ENCODE measurements around the gene HOXD3. TPM values are rescaled to one million over a fixed set of nuclear protein-coding genes. Genes with fewer than 3 reads are reported as not detected.

HOXD3 gene
- total RNA-seq, 8 experiments from 2014 or later = 8.9 to 47.6 (median 22.3) TPM

DNA sequence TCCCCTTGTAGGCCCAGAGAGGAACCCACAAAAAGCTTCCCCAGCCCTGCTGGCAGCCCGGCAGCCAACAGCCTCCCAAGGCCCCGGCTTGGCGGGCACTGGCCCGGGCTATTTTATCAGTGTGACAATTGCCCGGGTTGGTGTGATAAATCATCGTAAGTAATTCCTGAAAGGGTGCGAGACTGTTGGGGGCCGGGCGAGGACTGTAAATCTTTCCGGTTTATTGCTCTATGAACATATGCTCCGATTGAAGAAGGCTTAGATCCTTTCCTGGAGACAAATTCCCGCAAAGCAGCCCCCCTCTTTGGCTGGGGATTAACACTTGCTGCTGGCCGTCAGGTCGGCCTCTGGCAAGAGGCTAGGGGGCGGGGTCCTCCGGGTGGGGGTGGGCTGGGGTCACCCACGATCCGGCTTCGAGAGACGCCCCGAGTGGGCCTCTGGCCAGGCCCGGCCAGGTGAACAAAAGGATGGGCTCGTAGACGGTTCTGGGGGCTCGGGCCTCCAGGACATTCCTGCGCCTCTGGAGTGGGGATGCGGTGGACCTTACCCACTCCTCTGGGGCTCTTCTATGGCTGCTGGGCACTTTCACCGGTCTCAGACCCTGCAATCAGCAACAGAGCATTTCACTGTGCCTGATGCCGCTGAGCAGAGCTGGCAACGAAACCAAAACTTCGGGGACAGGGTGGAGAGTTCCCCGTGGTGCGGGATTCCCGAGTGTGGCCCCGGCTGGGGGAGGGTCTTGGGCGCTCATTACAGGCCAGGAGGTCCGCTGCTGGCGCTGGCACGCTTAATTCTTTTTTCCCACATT, 2.0 kb downstream of the HOXD3 start:
- 0 to 92% (median 0%) methylated on average over 1 to 8 of the region's 39 CpGs; no CpG with 5 or more reads in 6 of the 10 experiments for WGBS, 10 experiments
- H3K4me3 ChIP-seq = peak overlapping the region; percentile 20 to 42 (median 40)
- peaks cover 43 to 99% of the 10 kb centered on the region in 2 donors for H3K4me1 ChIP-seq (replicated peaks in 1 of 2)
- H3K27ac ChIP-seq = peak overlapping the region; percentile 89 to 94
- peak in 5 of 8 experiments; percentile 30 to 55 (median 34) for ATAC-seq (replicated peaks in 6 of 8)
- in situ Hi-C loops (cut with MboI; ENCODE audit: low pct_unique_long_range_greater_than_20kb in 2 of 9, low sequenced_read_pairs in 9 of 9, unreplicated experiment in 9 of 9) = no loop called here

DNA sequence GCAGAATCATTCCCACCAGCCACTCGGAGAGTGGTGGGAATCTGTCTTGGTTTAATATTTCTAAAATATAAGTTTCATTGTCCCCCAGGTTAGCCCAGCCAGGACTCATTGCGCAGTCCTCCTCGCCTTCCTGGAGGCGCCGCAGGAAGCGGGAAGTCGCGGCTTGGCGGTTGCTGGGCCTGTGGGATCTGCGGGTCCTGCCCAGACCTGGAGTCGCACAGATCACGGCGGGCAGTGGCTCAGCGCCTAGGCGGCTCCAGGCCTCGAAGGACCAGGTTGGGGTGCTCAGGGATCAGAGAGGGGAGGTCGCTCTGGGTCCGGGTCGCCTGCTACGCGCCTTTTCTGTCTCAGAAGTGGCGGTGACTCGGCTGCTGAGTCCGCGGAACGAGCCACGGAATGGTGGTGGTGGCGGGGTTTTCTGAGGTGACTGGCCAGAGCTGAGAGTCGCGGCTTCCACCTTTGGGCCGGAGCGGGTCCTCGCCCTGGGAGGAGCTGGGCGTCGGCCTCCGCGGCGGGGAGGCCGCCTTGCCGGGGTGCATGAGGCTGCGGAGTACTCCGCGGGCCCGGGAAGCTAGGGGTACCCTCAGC, 2.6 kb downstream of the HOXD3 start:
- ATAC-seq (replicated peaks in 6 of 8) = no peak
- 0 to 84% (median 32%) methylated on average over 4 to 13 of the region's 44 CpGs; no CpG with 5 or more reads in 6 of the 10 experiments for WGBS, 10 experiments
- Histone ChIP-seq H3K27ac (peak overlapping the region; percentile 89 to 94), H3K4me1 (replicated peaks in 1 of 2) (peaks cover 37 to 97% of the 10 kb centered on the region in 2 donors), H3K4me3 (peak overlapping the region; percentile 20 to 42 (median 40))
- in situ Hi-C loops (cut with MboI; ENCODE audit: low pct_unique_long_range_greater_than_20kb in 2 of 9, low sequenced_read_pairs in 9 of 9, unreplicated experiment in 9 of 9) = no loop called here

- 0 to 100% (median 7%) methylated on average over 2 to 6 of the region's 50 CpGs; no CpG with 5 or more reads in 3 of the 10 experiments for WGBS, 10 experiments
- H3K4me1 ChIP-seq (replicated peaks in 1 of 2) = peaks cover 31 to 93% of the 10 kb centered on the region in 2 donors
- peak overlapping the region; percentile 13 to 42 (median 40) for H3K4me3 ChIP-seq
- peak in 4 of 8 experiments; percentile 2 to 7 (median 4) for ATAC-seq (replicated peaks in 6 of 8)
- H3K27ac ChIP-seq = peak overlapping the region; percentile 89 to 94
- in situ Hi-C loops (cut with MboI; ENCODE audit: low pct_unique_long_range_greater_than_20kb in 2 of 9, low sequenced_read_pairs in 9 of 9, unreplicated experiment in 9 of 9) = no loop called here
These were observed 3.3 kb downstream of the HOXD3 start for GRCh38 chr2:176160251-176160985.

GRCh38 chr2:176160986-176161824, 4.1 kb downstream of the HOXD3 start:
- in situ Hi-C loops (cut with MboI; ENCODE audit: low pct_unique_long_range_greater_than_20kb in 2 of 9, low sequenced_read_pairs in 9 of 9, unreplicated experiment in 9 of 9) = no loop called here
- peak overlapping the region; percentile 13 to 42 (median 40) for H3K4me3 ChIP-seq
- ATAC-seq (replicated peaks in 6 of 8) = no peak
- 2 to 92% (median 15%) methylated on average over 1 to 10 of the region's 22 CpGs for WGBS, 10 experiments
- H3K27ac ChIP-seq = peak overlapping the region; percentile 89 to 94
- H3K4me1 ChIP-seq (replicated peaks in 1 of 2) = peaks cover 32 to 93% of the 10 kb centered on the region in 2 donors

DNA sequence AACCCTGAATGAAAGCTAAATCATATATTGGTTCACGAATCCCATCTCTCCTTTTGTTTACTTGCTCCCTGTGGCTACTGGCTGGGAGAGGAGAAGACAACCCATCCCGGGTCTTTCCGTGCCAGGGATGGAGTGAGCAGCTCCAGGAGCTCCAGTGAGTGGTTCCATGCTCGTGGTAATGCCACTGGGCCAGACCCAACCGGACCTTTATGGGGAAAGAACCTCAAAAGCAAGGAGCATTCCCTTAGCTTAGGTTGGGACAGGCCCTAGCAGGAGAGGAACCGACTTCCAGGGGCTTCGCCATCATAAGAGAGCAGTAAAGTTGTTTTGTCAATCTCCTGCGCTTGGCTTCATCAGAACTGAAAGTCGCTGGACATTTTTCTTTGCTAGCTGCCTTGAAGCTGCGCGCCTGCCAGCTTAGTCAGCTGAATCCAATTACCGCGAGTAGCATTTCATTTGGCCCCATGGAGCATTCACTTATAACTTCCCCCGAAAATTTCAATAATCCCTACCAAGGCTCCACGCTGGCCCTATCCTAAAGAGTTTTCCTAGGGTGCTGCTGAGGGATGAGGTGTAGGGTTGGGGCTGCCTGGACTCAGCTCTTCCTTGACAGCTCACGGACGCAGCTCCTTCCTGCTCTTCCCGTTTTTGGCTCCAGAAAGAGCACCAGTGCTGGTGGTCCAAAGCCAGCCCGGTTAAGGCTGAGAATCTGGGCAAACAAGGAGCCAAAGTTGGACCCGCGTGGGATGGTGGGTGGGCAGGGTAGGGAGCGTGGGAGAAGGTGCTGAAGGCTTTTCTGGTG, 4.9 kb downstream of the HOXD3 start:
- peak overlapping the region; percentile 85 to 94 for H3K27ac ChIP-seq
- in situ Hi-C loops (cut with MboI; ENCODE audit: low pct_unique_long_range_greater_than_20kb in 2 of 9, low sequenced_read_pairs in 9 of 9, unreplicated experiment in 9 of 9) = no loop called here
- WGBS, 10 experiments = 0 to 60% (median 8%) methylated on average over 1 to 12 of the region's 22 CpGs; no CpG with 5 or more reads in 2 of the 10 experiments
- H3K4me1 ChIP-seq (replicated peaks in 1 of 2) = peaks cover 33 to 92% of the 10 kb centered on the region in 2 donors
- peak in 2 of 8 experiments; percentile 21 to 48 for ATAC-seq (replicated peaks in 6 of 8)
- H3K4me3 ChIP-seq = peak overlapping the region; percentile 13 to 42 (median 40)

- 0 to 100% (median 54%) methylated on average over 3 to 11 of the region's 29 CpGs; no CpG with 5 or more reads in 4 of the 10 experiments for WGBS, 10 experiments
- peak overlapping the region; percentile 13 to 42 (median 40) for H3K4me3 ChIP-seq
- peak in 5 of 8 experiments; percentile 14 to 47 (median 38) for ATAC-seq (replicated peaks in 6 of 8)
- peaks cover 34 to 83% of the 10 kb centered on the region in 2 donors for H3K4me1 ChIP-seq (replicated peaks in 1 of 2)
- H3K27ac ChIP-seq = peak overlapping the region; percentile 85 to 94
- in situ Hi-C loops (cut with MboI; ENCODE audit: low pct_unique_long_range_greater_than_20kb in 2 of 9, low sequenced_read_pairs in 9 of 9, unreplicated experiment in 9 of 9) = no loop called here
These were observed 6.0 kb downstream of the HOXD3 start for GRCh38 chr2:176162911-176163671.

DNA sequence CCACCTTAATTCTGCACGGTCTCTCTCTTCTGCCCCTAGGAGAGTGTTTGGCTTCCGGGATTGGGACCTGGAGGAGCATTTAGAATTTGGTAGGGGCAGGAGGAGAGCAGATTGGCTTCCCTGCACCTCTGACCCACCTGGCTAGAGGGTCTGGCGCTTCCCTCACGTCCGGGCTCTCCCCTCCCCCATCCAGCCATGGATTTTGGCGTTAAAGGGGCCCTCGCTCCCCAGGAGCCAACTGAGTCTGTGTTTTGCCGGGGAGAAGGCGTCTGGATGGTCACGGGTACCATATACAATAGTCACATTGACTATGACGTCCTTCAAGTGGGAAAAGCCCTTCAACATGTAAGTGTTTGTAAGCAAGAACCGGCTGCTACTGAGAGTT, 6.6 kb downstream of the HOXD3 start:
- in situ Hi-C loops (cut with MboI; ENCODE audit: low pct_unique_long_range_greater_than_20kb in 2 of 9, low sequenced_read_pairs in 9 of 9, unreplicated experiment in 9 of 9) = no loop called here
- H3K4me3 ChIP-seq = peak overlapping the region; percentile 13 to 42 (median 40)
- 0 to 100% (median 57%) methylated on average over 1 to 4 of the region's 12 CpGs; no CpG with 5 or more reads in 6 of the 10 experiments for WGBS, 10 experiments
- peaks cover 34 to 78% of the 10 kb centered on the region in 2 donors for H3K4me1 ChIP-seq (replicated peaks in 1 of 2)
- H3K27ac ChIP-seq = peak overlapping the region; percentile 85 to 94
- no peak for ATAC-seq (replicated peaks in 6 of 8)

DNA sequence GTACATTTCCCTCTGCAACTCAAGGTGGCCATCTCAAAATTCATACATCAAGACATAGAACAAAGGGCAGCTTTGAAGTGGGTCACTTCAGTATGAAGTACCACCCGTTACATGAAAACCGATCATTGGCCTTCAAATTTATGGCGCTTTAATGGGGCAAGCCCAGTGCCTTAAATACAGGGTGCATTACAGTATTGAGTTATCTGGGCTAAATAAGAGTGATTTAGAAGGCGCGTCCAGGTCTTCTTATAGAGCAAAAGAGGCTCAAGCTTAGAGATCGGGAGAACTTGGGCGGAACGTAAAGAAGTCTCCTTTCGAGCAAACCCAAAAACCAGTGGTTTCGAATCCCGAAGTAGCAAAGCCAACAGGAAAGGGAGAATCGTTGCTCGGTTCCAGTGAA, 7.1 kb downstream of the HOXD3 start:
- ATAC-seq (replicated peaks in 6 of 8) = no peak
- 0 to 100% (median 13%) methylated on average over 2 to 13 of the region's 13 CpGs for WGBS, 10 experiments
- Histone ChIP-seq H3K4me3 (peak overlapping the region; percentile 22 to 42 (median 40)), H3K4me1 (replicated peaks in 1 of 2) (peaks cover 38 to 78% of the 10 kb centered on the region in 2 donors), H3K27ac (peak overlapping the region; percentile 85 to 94)
- in situ Hi-C loops (cut with MboI; ENCODE audit: low pct_unique_long_range_greater_than_20kb in 2 of 9, low sequenced_read_pairs in 9 of 9, unreplicated experiment in 9 of 9) = no loop called here

DNA sequence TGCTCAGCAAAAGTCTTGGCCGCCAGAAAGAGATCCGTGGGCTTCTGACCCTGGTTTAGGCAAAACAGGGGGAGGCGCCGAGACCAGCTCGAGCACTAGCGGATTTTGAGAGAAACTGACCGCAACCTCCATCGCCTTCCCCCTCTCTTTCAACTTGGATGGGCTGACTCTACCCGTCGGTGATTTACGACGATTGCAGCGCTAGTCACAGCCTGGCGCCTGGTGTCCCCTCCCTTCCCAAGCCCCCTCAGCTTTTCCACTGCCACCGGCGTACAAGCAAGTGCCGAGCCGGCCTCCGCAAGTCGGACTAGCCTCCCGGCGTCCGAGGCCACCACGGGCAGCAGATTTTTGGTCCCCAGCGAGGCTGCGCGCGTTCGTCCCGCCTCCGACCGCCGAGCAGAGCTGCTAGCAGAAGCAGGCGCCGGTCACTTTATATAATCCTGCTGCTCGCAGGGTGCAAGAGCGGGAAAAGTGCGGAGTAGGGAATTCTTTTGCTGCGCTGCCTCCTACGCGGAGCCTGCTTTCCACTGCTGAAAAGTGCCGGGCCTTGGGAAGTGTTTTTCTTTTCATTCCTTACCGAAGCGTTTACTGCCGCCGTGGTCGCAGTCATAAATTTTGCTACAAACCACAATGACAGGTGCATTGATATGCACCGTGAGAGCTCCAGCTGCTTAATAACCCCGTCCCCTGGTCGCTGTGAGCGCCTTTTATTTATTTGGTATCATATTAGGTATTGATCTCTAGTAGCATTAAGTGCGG, 7.7 kb downstream of the HOXD3 start:
- in situ Hi-C loops (cut with MboI; ENCODE audit: low pct_unique_long_range_greater_than_20kb in 2 of 9, low sequenced_read_pairs in 9 of 9, unreplicated experiment in 9 of 9) = no loop called here
- peak overlapping the region; percentile 85 for H3K27ac ChIP-seq
- 0 to 100% (median 7%) methylated on average over 1 to 22 of the region's 52 CpGs; no CpG with 5 or more reads in 1 of the 10 experiments for WGBS, 10 experiments
- H3K4me3 ChIP-seq = peak overlapping the region; percentile 22 to 42 (median 40)
- peak in 5 of 8 experiments; percentile 23 to 50 (median 39) for ATAC-seq (replicated peaks in 6 of 8)
- peaks cover 38 to 76% of the 10 kb centered on the region in 2 donors for H3K4me1 ChIP-seq (replicated peaks in 1 of 2)

DNA sequence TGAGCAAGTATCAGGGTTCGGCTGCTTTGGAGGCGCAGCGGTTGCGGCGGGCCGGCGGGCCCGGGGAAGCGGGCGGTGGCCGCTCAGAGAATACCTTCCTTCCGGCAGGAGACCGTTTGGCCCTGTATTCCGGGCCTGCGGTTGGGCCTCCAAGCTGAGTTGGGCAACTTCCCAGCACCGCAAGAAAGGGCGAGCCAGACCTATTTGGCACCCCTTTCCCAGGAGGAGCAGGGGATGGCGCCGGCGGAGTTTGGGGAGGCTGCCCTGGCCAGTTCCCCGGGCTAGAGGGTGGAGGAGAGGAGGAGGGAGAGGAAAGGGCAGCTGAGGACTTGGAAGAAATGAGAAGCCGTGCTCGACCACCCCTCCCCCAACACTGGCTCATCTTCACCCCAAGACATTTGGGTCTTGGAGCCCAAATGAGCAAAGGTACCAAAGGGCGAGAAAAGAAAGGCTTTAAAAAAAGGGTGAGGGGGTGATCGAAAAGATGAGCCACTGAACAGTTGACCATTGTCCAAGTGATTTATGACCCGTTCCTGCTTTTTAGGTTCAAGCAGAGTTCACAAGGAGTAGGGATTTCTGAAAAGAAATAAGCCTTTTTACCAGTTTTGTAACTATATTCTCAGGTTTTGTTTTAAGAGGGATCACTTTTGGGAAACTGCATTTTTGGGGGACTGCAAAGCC, 8.4 kb downstream of the HOXD3 start:
- peaks cover 41 to 74% of the 10 kb centered on the region in 2 donors for H3K4me1 ChIP-seq (replicated peaks in 1 of 2)

More for the DNA sequence above, 8.4 kb downstream of the HOXD3 start:
- 0 to 96% (median 1%) methylated on average over 2 to 18 of the region's 26 CpGs; no CpG with 5 or more reads in 2 of the 10 experiments for WGBS, 10 experiments
- peak in 5 of 8 experiments; percentile 2 to 20 (median 8) for ATAC-seq (replicated peaks in 6 of 8)
- Histone ChIP-seq H3K27ac (peak overlapping the region; percentile 85), H3K4me3 (peak overlapping the region; percentile 22 to 42 (median 40))
- in situ Hi-C loops (cut with MboI; ENCODE audit: low pct_unique_long_range_greater_than_20kb in 2 of 9, low sequenced_read_pairs in 9 of 9, unreplicated experiment in 9 of 9) = no loop called here
